ENCODE results near the gene CD36. TPM values are rescaled to one million over a fixed set of nuclear protein-coding genes. Genes with fewer than 3 reads are reported as not detected.

Gene CD36
- total RNA-seq, 1 experiment from 2014 or later: not detected

GRCh38 chr7:80614851-80615271 lies 23.6 kb upstream of the CD36 start:
- no peak for DNase-seq
- Histone ChIP-seq H3K4me3 (no peak overlapping the region), H3K27me3 (no peaks in the 10 kb centered on the region)

GRCh38 chr7:80618096-80618495 lies 20.3 kb upstream of the CD36 start:
- Histone ChIP-seq H3K9me3 (no peaks in the 10 kb centered on the region), H3K27me3 (no peaks in the 10 kb centered on the region), H3K4me3 (no peak overlapping the region), H3K36me3 (no peaks in the 10 kb centered on the region)
- no peak for DNase-seq

More at GRCh38 chr7:80614851-80615271, 23.6 kb upstream of the CD36 start:
- Histone ChIP-seq H3K36me3 (no peaks in the 10 kb centered on the region), H3K9me3 (no peaks in the 10 kb centered on the region)

GRCh38 chr7:80619741-80620140 lies 18.7 kb upstream of the CD36 start:
- DNase-seq: no peak
- H3K9me3 ChIP-seq: no peaks in the 10 kb centered on the region
- H3K4me3 ChIP-seq: no peak overlapping the region
- H3K36me3 ChIP-seq: no peaks in the 10 kb centered on the region
- H3K27me3 ChIP-seq: no peaks in the 10 kb centered on the region

GRCh38 chr7:80622541-80622940 lies 15.9 kb upstream of the CD36 start:
- Histone ChIP-seq H3K36me3 (no peaks in the 10 kb centered on the region), H3K9me3 (no peaks in the 10 kb centered on the region), H3K4me3 (no peak overlapping the region), H3K27me3 (no peaks in the 10 kb centered on the region)
- DNase-seq: no peak

GRCh38 chr7:80623503-80624252 lies 14.8 kb upstream of the CD36 start:
- Histone ChIP-seq H3K27me3 (no peaks in the 10 kb centered on the region), H3K9me3 (no peaks in the 10 kb centered on the region), H3K4me3 (no peak overlapping the region), H3K36me3 (no peaks in the 10 kb centered on the region)
- DNase-seq: no peak

GRCh38 chr7:80624763-80625162 lies 13.7 kb upstream of the CD36 start:
- DNase-seq: no peak
- Histone ChIP-seq H3K27me3 (no peaks in the 10 kb centered on the region), H3K36me3 (no peaks in the 10 kb centered on the region), H3K9me3 (no peaks in the 10 kb centered on the region), H3K4me3 (no peak overlapping the region)

- DNase-seq: no peak
- Histone ChIP-seq H3K4me3 (no peak overlapping the region), H3K27me3 (no peaks in the 10 kb centered on the region), H3K9me3 (no peaks in the 10 kb centered on the region), H3K36me3 (no peaks in the 10 kb centered on the region)
Measured at GRCh38 chr7:80629023-80629422, 9.4 kb upstream of the CD36 start.

- Histone ChIP-seq H3K27me3 (no peaks in the 10 kb centered on the region), H3K4me3 (no peak overlapping the region), H3K36me3 (no peaks in the 10 kb centered on the region), H3K9me3 (no peaks in the 10 kb centered on the region)
- no peak for DNase-seq
Measured at GRCh38 chr7:80630608-80631405, 7.6 kb upstream of the CD36 start.

GRCh38 chr7:80631421-80631820 lies 7.0 kb upstream of the CD36 start:
- no peak overlapping the region for H3K4me3 ChIP-seq
- no peaks in the 10 kb centered on the region for H3K27me3 ChIP-seq
- H3K9me3 ChIP-seq: no peaks in the 10 kb centered on the region
- no peaks in the 10 kb centered on the region for H3K36me3 ChIP-seq
- no peak for DNase-seq

GRCh38 chr7:80632139-80632538 lies 6.3 kb upstream of the CD36 start:
- Histone ChIP-seq H3K4me3 (no peak overlapping the region), H3K9me3 (no peaks in the 10 kb centered on the region), H3K36me3 (no peaks in the 10 kb centered on the region), H3K27me3 (no peaks in the 10 kb centered on the region)
- DNase-seq: no peak

GRCh38 chr7:80632819-80633218 lies 5.6 kb upstream of the CD36 start:
- H3K36me3 ChIP-seq: no peaks in the 10 kb centered on the region
- H3K27me3 ChIP-seq: no peaks in the 10 kb centered on the region
- H3K9me3 ChIP-seq: no peaks in the 10 kb centered on the region
- DNase-seq: no peak
- no peak overlapping the region for H3K4me3 ChIP-seq

GRCh38 chr7:80634505-80634904 lies 3.9 kb upstream of the CD36 start:
- Histone ChIP-seq H3K9me3 (peaks cover 2% of the 10 kb centered on the region; the same call in 1 of the 2 replicates), H3K4me3 (no peak overlapping the region), H3K36me3 (no peaks in the 10 kb centered on the region), H3K27me3 (no peaks in the 10 kb centered on the region)
- no peak for DNase-seq

GRCh38 chr7:80635533-80635932 lies 2.9 kb upstream of the CD36 start:
- H3K27me3 ChIP-seq: no peaks in the 10 kb centered on the region
- peaks cover 2% of the 10 kb centered on the region; the same call in 1 of the 2 replicates for H3K9me3 ChIP-seq
- H3K36me3 ChIP-seq: no peaks in the 10 kb centered on the region
- H3K4me3 ChIP-seq: no peak overlapping the region
- no peak for DNase-seq

- Histone ChIP-seq H3K27me3 (no peaks in the 10 kb centered on the region), H3K4me3 (no peak overlapping the region), H3K36me3 (no peaks in the 10 kb centered on the region), H3K9me3 (peaks cover 2% of the 10 kb centered on the region; the same call in 1 of the 2 replicates)
- DNase-seq: no peak
Measured at GRCh38 chr7:80635998-80636397, 2.4 kb upstream of the CD36 start.

GRCh38 chr7:80636709-80637108 lies 1.7 kb upstream of the CD36 start:
- Histone ChIP-seq H3K36me3 (no peaks in the 10 kb centered on the region), H3K9me3 (peaks cover 2% of the 10 kb centered on the region; the same call in 1 of the 2 replicates), H3K4me3 (no peak overlapping the region), H3K27me3 (no peaks in the 10 kb centered on the region)
- DNase-seq: no peak

- DNase-seq: no peak
- H3K4me3 ChIP-seq: no peak overlapping the region
- H3K27me3 ChIP-seq: no peaks in the 10 kb centered on the region
- H3K36me3 ChIP-seq: no peaks in the 10 kb centered on the region
- peaks cover 2% of the 10 kb centered on the region; the same call in 1 of the 2 replicates for H3K9me3 ChIP-seq
Measured at GRCh38 chr7:80637454-80637853, 988 bp upstream of the CD36 start.

GRCh38 chr7:80639011-80639410 lies 569 bp downstream of the CD36 start:
- no peaks in the 10 kb centered on the region for H3K36me3 ChIP-seq
- H3K4me3 ChIP-seq: no peak overlapping the region
- H3K27me3 ChIP-seq: no peaks in the 10 kb centered on the region
- DNase-seq: no peak
- H3K9me3 ChIP-seq: peaks cover 2% of the 10 kb centered on the region; the same call in 1 of the 2 replicates
